DMS53 (cell line): ENCODE data around the gene EMP3.
A peak's percentile ranks its signal among the peaks of the same experiment; 100 is the strongest.
"Not testable (repeated sequence)": the region's sequence is repeated elsewhere in the genome, so short reads cannot be mapped to it uniquely, and the experiment has no call there.

Experiments
- DNase-seq: peaks from one replicate; lab custom pipeline; 2025; lab: John Stamatoyannopoulos, UW

Gene EMP3

GRCh38 chr19:48325265-48325910 is at the start of gene EMP3:
Gene EMP3, plus strand, starts transcription at chr19:48325552. Its CDS starts 1,293 bp downstream, at chr19:48326845.
- DNase-seq = peak; percentile 38

GRCh38 chr19:48279747-48280146 is 45.6 kb upstream of the EMP3 start:
- no peak for DNase-seq

GRCh38 chr19:48283908-48284307 is 41.4 kb upstream of the EMP3 start:
- DNase-seq = no peak

- DNase-seq = no peak
Measured at GRCh38 chr19:48284896-48285295, 40.5 kb upstream of the EMP3 start.

- DNase-seq = no peak
Measured at GRCh38 chr19:48287748-48288147, 37.6 kb upstream of the EMP3 start.

GRCh38 chr19:48290401-48290770 is 35.0 kb upstream of the EMP3 start:
- no peak for DNase-seq

- peak; percentile 70 for DNase-seq
Measured at GRCh38 chr19:48290771-48291488, 34.4 kb upstream of the EMP3 start.

GRCh38 chr19:48291489-48291815 is 33.9 kb upstream of the EMP3 start:
- not testable (repeated sequence) for DNase-seq

GRCh38 chr19:48292798-48293197 is 32.6 kb upstream of the EMP3 start:
- DNase-seq = no peak

- peak; percentile 64 for DNase-seq
Measured at GRCh38 chr19:48295458-48295857, 29.9 kb upstream of the EMP3 start.

- DNase-seq = peak; percentile 49
Measured at GRCh38 chr19:48296963-48297734, 28.2 kb upstream of the EMP3 start.

- DNase-seq = no peak
Measured at GRCh38 chr19:48297975-48298374, 27.4 kb upstream of the EMP3 start.

GRCh38 chr19:48301886-48302599 is 23.3 kb upstream of the EMP3 start:
- no peak for DNase-seq

GRCh38 chr19:48302600-48302959 is 22.8 kb upstream of the EMP3 start:
- DNase-seq = no peak

GRCh38 chr19:48303367-48303766 is 22.0 kb upstream of the EMP3 start:
- no peak for DNase-seq

GRCh38 chr19:48303866-48304265 is 21.5 kb upstream of the EMP3 start:
- DNase-seq = no peak

GRCh38 chr19:48308631-48309586 is 16.4 kb upstream of the EMP3 start:
- no peak for DNase-seq

GRCh38 chr19:48309731-48310130 is 15.6 kb upstream of the EMP3 start:
- not testable (repeated sequence) for DNase-seq

- DNase-seq = no peak
Measured at GRCh38 chr19:48310227-48310626, 15.1 kb upstream of the EMP3 start.

- no peak for DNase-seq
Measured at GRCh38 chr19:48311384-48311783, 14.0 kb upstream of the EMP3 start.

- DNase-seq = no peak
Measured at GRCh38 chr19:48315712-48316111, 9.6 kb upstream of the EMP3 start.

- DNase-seq = not testable (repeated sequence)
Measured at GRCh38 chr19:48317708-48317960, 7.7 kb upstream of the EMP3 start.
